Thyroid gland (tissue), 4 donors: Measurements from ENCODE around the gene MCL1.

Experiments used
- POLR2A ChIP-seq, 2 donors: fragments of 450-650 bp; IDR thresholded peaks; one replicate each; pipeline ENCODE4 v1.6.1; 2017; ENCODE audit warnings: antibody characterized with exemption in 2 of 2, mild to moderate bottlenecking in 2 of 2, moderate library complexity in 1 of 2
- TF ChIP-seq, protein P1 (sequence below), 6 experiments: fragments of 200-600 bp in 3 of 6; fragments of 450-650 bp in 3 of 6; sonication (generic) in 3 of 6; IDR thresholded peaks; one replicate each; pipeline ENCODE4 v1.5.1; 2016 to 2019; ENCODE audit warnings: antibody characterized with exemption in 6 of 6, mild to moderate bottlenecking in 2 of 6, inconsistent platforms in 1 of 6, moderate library complexity in 1 of 6

DNA sequence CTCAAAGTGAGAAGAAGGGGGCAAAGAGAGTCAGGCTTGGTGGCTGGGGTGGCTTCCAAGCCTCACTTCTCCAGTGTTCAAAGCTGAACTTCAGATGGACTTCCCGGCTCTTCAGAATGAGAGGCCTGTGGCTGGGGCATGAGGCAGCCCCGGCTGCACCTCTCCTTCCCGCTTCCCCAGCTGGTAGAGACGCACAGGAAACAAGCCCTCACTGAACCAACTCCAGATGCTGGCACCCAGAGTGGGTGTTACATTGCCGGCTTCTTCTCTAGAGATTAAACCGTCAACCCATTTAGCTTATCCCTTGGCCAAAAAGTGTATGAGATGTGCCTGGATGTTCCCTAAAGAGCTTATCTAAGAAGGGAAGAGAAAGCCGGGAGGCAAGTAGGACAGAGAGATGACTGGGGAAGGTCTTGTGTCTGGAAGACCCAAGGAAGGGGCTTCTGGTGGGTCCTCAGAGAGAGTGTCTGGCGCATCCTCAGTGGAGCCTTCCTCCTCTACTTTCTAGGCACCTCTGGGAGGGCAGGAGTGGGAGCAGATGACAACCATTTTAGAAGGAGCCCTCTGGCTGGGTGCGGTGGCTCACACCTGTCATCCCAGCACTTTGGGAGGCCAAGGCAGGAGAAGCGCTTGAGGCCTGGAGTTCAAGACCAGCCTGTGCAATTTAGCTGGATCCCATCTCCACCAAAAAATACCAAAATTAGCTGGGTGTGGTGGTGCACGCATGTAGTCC is 28.2 kb downstream of the MCL1 start:
- TF ChIP-seq, protein P1, sequence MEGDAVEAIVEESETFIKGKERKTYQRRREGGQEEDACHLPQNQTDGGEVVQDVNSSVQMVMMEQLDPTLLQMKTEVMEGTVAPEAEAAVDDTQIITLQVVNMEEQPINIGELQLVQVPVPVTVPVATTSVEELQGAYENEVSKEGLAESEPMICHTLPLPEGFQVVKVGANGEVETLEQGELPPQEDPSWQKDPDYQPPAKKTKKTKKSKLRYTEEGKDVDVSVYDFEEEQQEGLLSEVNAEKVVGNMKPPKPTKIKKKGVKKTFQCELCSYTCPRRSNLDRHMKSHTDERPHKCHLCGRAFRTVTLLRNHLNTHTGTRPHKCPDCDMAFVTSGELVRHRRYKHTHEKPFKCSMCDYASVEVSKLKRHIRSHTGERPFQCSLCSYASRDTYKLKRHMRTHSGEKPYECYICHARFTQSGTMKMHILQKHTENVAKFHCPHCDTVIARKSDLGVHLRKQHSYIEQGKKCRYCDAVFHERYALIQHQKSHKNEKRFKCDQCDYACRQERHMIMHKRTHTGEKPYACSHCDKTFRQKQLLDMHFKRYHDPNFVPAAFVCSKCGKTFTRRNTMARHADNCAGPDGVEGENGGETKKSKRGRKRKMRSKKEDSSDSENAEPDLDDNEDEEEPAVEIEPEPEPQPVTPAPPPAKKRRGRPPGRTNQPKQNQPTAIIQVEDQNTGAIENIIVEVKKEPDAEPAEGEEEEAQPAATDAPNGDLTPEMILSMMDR (IDR thresholded peaks at IDR 0.05), result no peak
- TF ChIP-seq POLR2A (IDR thresholded peaks at IDR 0.05), result no peak
